Astrocyte (in vitro differentiated cells and primary cell): ENCODE measurements around the gene SCAPER. TPM values are rescaled to one million over a fixed set of nuclear protein-coding genes. Genes with fewer than 3 reads are reported as not detected.

Source experiments
- DNase-seq: peaks from one replicate; pipeline ENCODE4 v3.0.0-alpha.2; 2010; ENCODE audit warnings: low read depth
- FAIRE-seq: peaks from 2 replicates; lab custom pipeline; 2011; peaks lifted over from hg19 to GRCh38; lab: Jason Lieb, UNC
- H2AFZ ChIP-seq: 2 replicates; pipeline ENCODE4 v1.6.0; 2012; ENCODE audit warnings: low read depth, low read length, inconsistent platforms
- H3K27ac ChIP-seq: 2 replicates; pipeline ENCODE4 v1.5.1; 2011; ENCODE audit warnings: low read depth, low read length, inconsistent platforms
- H3K27me3 ChIP-seq: 2 replicates; pipeline ENCODE4 v1.6.0; 2011; ENCODE audit warnings: low read length, inconsistent platforms; ENCODE audit not compliant: insufficient read depth
- H3K36me3 ChIP-seq: 2 replicates; pipeline ENCODE4 v1.5.1; 2011; ENCODE audit warnings: low read length, inconsistent platforms; ENCODE audit not compliant: insufficient read depth
- H3K4me1 ChIP-seq: 2 replicates; pipeline ENCODE4 v1.5.1; 2011; ENCODE audit warnings: low read length, inconsistent platforms; ENCODE audit not compliant: insufficient read depth
- H3K4me2 ChIP-seq: 2 replicates; pipeline ENCODE4 v1.6.0; 2012; ENCODE audit warnings: low read length, inconsistent platforms
- H3K4me3 ChIP-seq: 2 replicates; pipeline ENCODE4 v1.5.1; 2011; ENCODE audit warnings: low read depth, mild to moderate bottlenecking, low read length, inconsistent platforms; ENCODE audit not compliant: insufficient read depth
- H3K79me2 ChIP-seq: 2 replicates; pipeline ENCODE4 v1.6.0; 2012; ENCODE audit warnings: mild to moderate bottlenecking, low read length, inconsistent platforms; ENCODE audit not compliant: insufficient read depth
- H3K9ac ChIP-seq: 2 replicates; pipeline ENCODE4 v1.6.0; 2012; ENCODE audit warnings: mild to moderate bottlenecking, low read length, inconsistent platforms
- H3K9me3 ChIP-seq: 2 replicates; pipeline ENCODE4 v1.5.1; 2012; ENCODE audit warnings: low read depth, mild to moderate bottlenecking, low read length, inconsistent platforms; ENCODE audit not compliant: insufficient read depth
- H4K20me1 ChIP-seq: 2 replicates; pipeline ENCODE4 v1.6.0; 2012; ENCODE audit warnings: low read length, inconsistent platforms; ENCODE audit not compliant: insufficient read depth
- H3K27ac Mint-ChIP-seq: one replicate; pipeline ENCODE4 v1.8.0; 2021; ENCODE audit warnings: mild to moderate bottlenecking, mixed read lengths; ENCODE audit not compliant: unreplicated experiment
- H3K27me3 Mint-ChIP-seq: one replicate; pipeline ENCODE4 v1.8.0; 2021; ENCODE audit warnings: low read depth, mixed read lengths; ENCODE audit not compliant: unreplicated experiment
- H3K36me3 Mint-ChIP-seq: one replicate; pipeline ENCODE4 v1.8.0; 2021; ENCODE audit warnings: low read depth, mixed read lengths; ENCODE audit not compliant: unreplicated experiment
- H3K4me1 Mint-ChIP-seq: one replicate; pipeline ENCODE4 v1.8.0; 2021; ENCODE audit warnings: low read depth, mixed read lengths; ENCODE audit not compliant: unreplicated experiment
- H3K4me3 Mint-ChIP-seq: one replicate; pipeline ENCODE4 v1.8.0; 2021; ENCODE audit warnings: mild to moderate bottlenecking, moderate library complexity, mixed read lengths; ENCODE audit not compliant: unreplicated experiment
- H3K9me3 Mint-ChIP-seq: one replicate; pipeline ENCODE4 v1.8.0; 2021; ENCODE audit warnings: mild to moderate bottlenecking, mixed read lengths; ENCODE audit not compliant: unreplicated experiment
- CTCF ChIP-seq: IDR thresholded peaks from 2 replicates; pipeline ENCODE4 v1.5.1; 2011; ENCODE audit warnings: low read depth, mild to moderate bottlenecking, inconsistent platforms, low read length, moderate library complexity; ENCODE audit not compliant: insufficient read depth
- EZH2 ChIP-seq: IDR thresholded peaks from 2 replicates; pipeline ENCODE4 v1.6.1; 2012; ENCODE audit warnings: mild to moderate bottlenecking, low read length, inconsistent platforms; ENCODE audit not compliant: insufficient read depth
- total RNA-seq: library from RNA; stranded (reverse); gene quantifications from 2 replicates; pipeline ENCODE4 v1.2.1, GENCODE V29; 2021

SCAPER gene
- total RNA-seq, 1 donor from 2014 or later: 8.6 TPM

- Mint-ChIP-seq H3K4me3 (no peak overlapping the region), H3K36me3 (no peaks in the 10 kb centered on the region), H3K9me3 (no peaks in the 10 kb centered on the region), H3K4me1 (no peaks in the 10 kb centered on the region), H3K27ac (no peak overlapping the region), H3K27me3 (no peaks in the 10 kb centered on the region)
- Histone ChIP-seq H3K79me2 (no peaks in the 10 kb centered on the region), H3K27ac (no peak overlapping the region), H3K27me3 (no peaks in the 10 kb centered on the region), H4K20me1 (no peaks in the 10 kb centered on the region), H3K4me3 (no peak overlapping the region), H3K9me3 (no peaks in the 10 kb centered on the region), H2AFZ (no peak overlapping the region), H3K4me1 (no peaks in the 10 kb centered on the region), H3K9ac (no peak overlapping the region), H3K4me2 (no peak overlapping the region), H3K36me3 (no peaks in the 10 kb centered on the region)
- FAIRE-seq: no peak
- TF ChIP-seq EZH2 (no peak), CTCF (no peak)
- no peak for DNase-seq
Measured at GRCh38 chr15:76480267-76480666, 424.9 kb downstream of the SCAPER start.

DNA sequence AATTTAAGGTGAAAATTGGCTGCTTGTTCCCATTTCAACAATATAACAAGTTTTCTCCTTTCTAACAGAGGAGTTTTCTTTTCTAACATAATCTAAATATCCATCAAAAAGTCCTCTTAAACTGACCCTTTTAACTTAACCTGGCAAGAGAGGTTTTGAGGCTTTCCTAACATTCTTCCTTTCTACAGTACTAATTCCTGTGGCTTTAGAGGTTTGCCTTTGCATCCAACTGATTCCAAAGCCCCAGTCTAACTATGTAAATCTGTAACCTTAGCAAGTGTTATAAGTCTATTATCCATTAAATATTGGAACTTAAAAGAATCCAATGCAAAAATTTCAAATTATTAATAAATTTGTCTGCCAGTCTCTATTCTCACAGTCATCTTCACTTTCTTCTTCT is 434.4 kb downstream of the SCAPER start:
- no peaks in the 10 kb centered on the region for H3K27me3 ChIP-seq
- Mint-ChIP-seq H3K36me3 (peaks cover 13% of the 10 kb centered on the region), H3K27me3 (no peaks in the 10 kb centered on the region), H3K27ac (no peak overlapping the region), H3K4me1 (peaks cover 12% of the 10 kb centered on the region), H3K9me3 (peaks cover 18% of the 10 kb centered on the region), H3K4me3 (no peak overlapping the region)
- H3K36me3 ChIP-seq: no peaks in the 10 kb centered on the region
- no peak overlapping the region for H2AFZ ChIP-seq
- DNase-seq: peak; percentile 78
- no peaks in the 10 kb centered on the region for H3K79me2 ChIP-seq
- H3K4me3 ChIP-seq: no peak overlapping the region
- no peak for FAIRE-seq
- peaks cover 6% of the 10 kb centered on the region for H3K4me1 ChIP-seq
- no peak overlapping the region for H3K4me2 ChIP-seq
- no peak overlapping the region for H3K9ac ChIP-seq
- no peaks in the 10 kb centered on the region for H4K20me1 ChIP-seq
- TF ChIP-seq CTCF: no peak
- TF ChIP-seq EZH2: no peak
- no peak overlapping the region for H3K27ac ChIP-seq
- no peaks in the 10 kb centered on the region for H3K9me3 ChIP-seq

DNA sequence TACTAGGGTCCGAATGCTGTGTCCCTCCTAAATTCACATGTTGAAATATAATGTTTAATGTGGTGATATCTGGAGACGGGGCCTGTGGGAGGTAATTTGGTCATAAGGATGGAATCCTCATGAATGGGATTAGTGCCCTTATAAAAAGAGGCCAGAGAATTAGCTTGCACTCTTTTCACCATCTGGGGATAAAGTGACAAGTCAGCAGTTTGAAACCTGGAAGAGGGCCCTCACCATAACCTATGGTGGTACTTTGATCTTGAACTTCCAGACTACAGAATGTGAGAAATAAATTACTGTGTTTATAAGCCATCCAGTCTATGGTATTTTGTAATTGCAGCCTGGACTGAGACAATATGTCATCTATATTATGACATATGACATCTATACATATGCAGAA is 436.4 kb downstream of the SCAPER start:
- peaks cover 20% of the 10 kb centered on the region for H3K9me3 Mint-ChIP-seq
- H3K4me3 Mint-ChIP-seq: no peak overlapping the region
- peaks cover 16% of the 10 kb centered on the region for H3K36me3 Mint-ChIP-seq
- Histone ChIP-seq H3K27ac (no peak overlapping the region), H3K79me2 (no peaks in the 10 kb centered on the region), H3K4me2 (no peak overlapping the region), H3K27me3 (no peaks in the 10 kb centered on the region), H4K20me1 (no peaks in the 10 kb centered on the region), H3K4me1 (peaks cover 6% of the 10 kb centered on the region), H3K4me3 (no peak overlapping the region), H3K9ac (no peak overlapping the region), H3K36me3 (no peaks in the 10 kb centered on the region), H2AFZ (no peak overlapping the region), H3K9me3 (no peaks in the 10 kb centered on the region)
- peaks cover 12% of the 10 kb centered on the region for H3K4me1 Mint-ChIP-seq
- FAIRE-seq: no peak
- DNase-seq: no peak
- no peak overlapping the region for H3K27ac Mint-ChIP-seq
- TF ChIP-seq EZH2 (no peak), CTCF (no peak)
- no peaks in the 10 kb centered on the region for H3K27me3 Mint-ChIP-seq
